BJ (cell line): Measurements from ENCODE around the gene NAGK. TPM values are rescaled to one million over a fixed set of nuclear protein-coding genes. Genes with fewer than 3 reads are reported as not detected.

Experiments
- CTCF ChIA-PET: fragments of 350-600 bp; formaldehyde crosslinking; extraction: SDS; loops from one replicate; lab custom pipeline; 2021; ENCODE audit warnings: antibody characterized with exemption, inconsistent platforms; lab: Yijun Ruan, JAX
- POLR2A ChIA-PET: fragments of 300-600 bp; sonication (Branson Sonifier 250); formaldehyde crosslinking; extraction: SDS; loops from one replicate; lab custom pipeline; 2021; ENCODE audit warnings: antibody characterized with exemption; lab: Charles Lee
- DNase-seq: peaks from one replicate; pipeline ENCODE4 v3.0.0-alpha.2; 2011; ENCODE audit warnings: low read depth
- H3K27me3 ChIP-seq: 2 replicates; pipeline ENCODE4 v1.6.0; 2011; ENCODE audit warnings: low read length; ENCODE audit not compliant: control insufficient read depth, insufficient read depth
- H3K36me3 ChIP-seq: 2 replicates; pipeline ENCODE4 v1.5.1; 2011; ENCODE audit warnings: low read length; ENCODE audit not compliant: control insufficient read depth, insufficient read depth
- H3K4me3 ChIP-seq: 2 replicates; pipeline ENCODE4 v1.5.1; 2011; ENCODE audit warnings: low read depth, mild to moderate bottlenecking, control low read depth, low read length
- polyA plus RNA-seq: library from polyadenylated mRNA; depleted of rRNA; stranded (reverse); fragments of >200 nt; gene quantifications from 2 replicates; pipeline ENCODE4 v1.2.3, GENCODE V29; 2011
- TF ChIP-seq, protein P1 (sequence below): IDR thresholded peaks from 2 replicates; pipeline ENCODE4 v1.5.1; 2011; ENCODE audit warnings: low read depth, mild to moderate bottlenecking, control low read depth, inconsistent platforms, low read length, moderate library complexity; ENCODE audit not compliant: insufficient read depth

NAGK gene
- polyA plus RNA-seq, 1 experiment = 118 TPM

DNA sequence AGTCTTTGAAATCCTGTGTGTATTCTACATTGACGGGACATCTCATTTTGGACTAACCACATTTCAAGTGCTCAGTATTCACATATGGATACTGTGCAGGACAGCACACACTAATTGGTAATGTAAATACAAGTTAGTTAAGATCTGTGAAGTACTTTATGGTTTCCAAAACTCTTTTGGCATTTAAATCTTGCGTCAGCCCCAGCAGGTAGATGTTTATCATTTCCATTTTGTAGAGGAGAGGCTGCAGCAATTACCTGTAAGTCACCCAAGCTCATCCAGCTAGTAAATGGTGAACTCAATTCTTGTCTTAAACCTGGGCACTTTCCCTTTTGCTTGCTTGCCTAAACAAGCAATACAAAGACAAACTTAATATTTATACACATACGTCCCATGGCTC is 1.6 kb upstream of the NAGK start:
- H3K36me3 ChIP-seq = no peaks in the 10 kb centered on the region; the same call in none of the 2 replicates
- no peak overlapping the region for H3K4me3 ChIP-seq
- H3K27me3 ChIP-seq = peaks cover 4% of the 10 kb centered on the region
- CTCF ChIA-PET = interaction anchor here (1.3 to 5.4 kb wide), 3 partner anchors 34 to 90 kb away, joined by 3 to 19 read pairs (median 8); no protein-coding TSS in a partner anchor
- TF ChIP-seq, protein P1, sequence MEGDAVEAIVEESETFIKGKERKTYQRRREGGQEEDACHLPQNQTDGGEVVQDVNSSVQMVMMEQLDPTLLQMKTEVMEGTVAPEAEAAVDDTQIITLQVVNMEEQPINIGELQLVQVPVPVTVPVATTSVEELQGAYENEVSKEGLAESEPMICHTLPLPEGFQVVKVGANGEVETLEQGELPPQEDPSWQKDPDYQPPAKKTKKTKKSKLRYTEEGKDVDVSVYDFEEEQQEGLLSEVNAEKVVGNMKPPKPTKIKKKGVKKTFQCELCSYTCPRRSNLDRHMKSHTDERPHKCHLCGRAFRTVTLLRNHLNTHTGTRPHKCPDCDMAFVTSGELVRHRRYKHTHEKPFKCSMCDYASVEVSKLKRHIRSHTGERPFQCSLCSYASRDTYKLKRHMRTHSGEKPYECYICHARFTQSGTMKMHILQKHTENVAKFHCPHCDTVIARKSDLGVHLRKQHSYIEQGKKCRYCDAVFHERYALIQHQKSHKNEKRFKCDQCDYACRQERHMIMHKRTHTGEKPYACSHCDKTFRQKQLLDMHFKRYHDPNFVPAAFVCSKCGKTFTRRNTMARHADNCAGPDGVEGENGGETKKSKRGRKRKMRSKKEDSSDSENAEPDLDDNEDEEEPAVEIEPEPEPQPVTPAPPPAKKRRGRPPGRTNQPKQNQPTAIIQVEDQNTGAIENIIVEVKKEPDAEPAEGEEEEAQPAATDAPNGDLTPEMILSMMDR = no peak
- no peak for DNase-seq
- POLR2A ChIA-PET = no interaction called here

DNA sequence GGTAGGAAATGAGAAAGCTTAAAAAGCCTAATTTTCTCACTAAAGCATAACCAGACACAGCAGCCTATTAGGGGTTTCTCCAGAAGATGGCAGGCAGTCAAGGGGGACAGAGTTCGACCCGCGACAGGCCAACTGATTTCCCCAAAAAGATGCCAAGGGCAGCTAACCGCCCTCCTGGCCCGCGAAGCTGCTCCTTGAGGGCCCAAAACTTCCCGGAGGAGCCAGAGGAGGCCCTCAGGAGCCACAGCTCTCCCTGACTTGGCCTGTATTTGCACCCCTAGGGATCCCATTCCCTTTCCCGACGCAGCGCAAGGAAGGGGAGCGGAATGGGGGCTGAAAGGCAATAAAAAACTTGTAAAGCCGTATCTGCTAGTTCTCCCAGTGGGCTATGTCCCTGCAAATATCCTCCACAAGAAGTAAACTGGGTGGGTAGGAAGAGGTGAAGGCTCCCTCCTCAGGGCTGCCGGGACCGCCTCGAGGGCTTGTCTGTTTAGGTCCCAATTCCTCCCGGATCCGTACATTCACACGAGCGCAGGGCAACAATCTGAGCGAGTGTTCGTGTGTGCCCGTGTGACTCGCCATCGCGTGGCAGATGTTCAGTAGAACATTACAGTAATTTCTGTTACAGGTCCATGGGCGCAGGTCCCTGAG is 756 bp upstream of the NAGK start:
- DNase-seq = no peak

DNA sequence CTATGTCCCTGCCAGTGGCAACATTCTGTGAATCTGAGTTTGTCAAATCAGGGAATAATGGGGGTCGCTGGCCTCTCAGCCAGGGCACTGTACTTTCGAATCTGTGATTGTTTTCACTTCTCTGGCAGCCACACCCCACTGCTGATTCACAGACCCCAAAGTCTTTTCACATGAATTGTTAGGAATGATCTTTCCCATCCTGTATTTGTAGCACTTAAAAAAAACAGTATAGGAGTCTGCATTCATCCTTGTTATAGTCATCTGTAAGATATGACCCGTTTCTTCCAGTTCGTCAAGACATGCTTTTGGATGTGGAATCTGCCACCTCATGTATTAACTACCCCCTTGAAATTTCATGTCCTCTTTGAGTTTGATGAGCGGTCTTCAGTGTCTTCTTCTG is 928 bp downstream of the NAGK start:
- TF ChIP-seq, protein P1 = no peak
- ChIA-PET CTCF (interaction anchor here (0.7 to 5.4 kb wide), 10 partner anchors 9 to 198 kb away, joined by 3 to 19 read pairs (median 6); no protein-coding TSS in a partner anchor), POLR2A (no interaction called here)
- no peak for DNase-seq
- H3K36me3 ChIP-seq = peaks cover 14% of the 10 kb centered on the region
- H3K4me3 ChIP-seq = peak overlapping the region; percentile 71
- H3K27me3 ChIP-seq = no peaks in the 10 kb centered on the region

More for the DNA sequence above, 756 bp upstream of the NAGK start:
- POLR2A ChIA-PET = interaction anchor here (0.6 kb wide), 1 partner anchor 66 kb away, joined by 5 read pairs; no protein-coding TSS in a partner anchor
- TF ChIP-seq, protein P1 = no peak; the same call in 1 of the 2 replicates
- Histone ChIP-seq H3K4me3 (peak overlapping the region; percentile 71), H3K36me3 (peaks cover 2% of the 10 kb centered on the region), H3K27me3 (peaks cover 4% of the 10 kb centered on the region; the same call in 1 of the 2 replicates)
- CTCF ChIA-PET = interaction anchor here (0.6 to 5.4 kb wide), 11 partner anchors 33 to 119 kb away, joined by 3 to 19 read pairs (median 4); partner anchors contain the start of gene MPHOSPH10

DNA sequence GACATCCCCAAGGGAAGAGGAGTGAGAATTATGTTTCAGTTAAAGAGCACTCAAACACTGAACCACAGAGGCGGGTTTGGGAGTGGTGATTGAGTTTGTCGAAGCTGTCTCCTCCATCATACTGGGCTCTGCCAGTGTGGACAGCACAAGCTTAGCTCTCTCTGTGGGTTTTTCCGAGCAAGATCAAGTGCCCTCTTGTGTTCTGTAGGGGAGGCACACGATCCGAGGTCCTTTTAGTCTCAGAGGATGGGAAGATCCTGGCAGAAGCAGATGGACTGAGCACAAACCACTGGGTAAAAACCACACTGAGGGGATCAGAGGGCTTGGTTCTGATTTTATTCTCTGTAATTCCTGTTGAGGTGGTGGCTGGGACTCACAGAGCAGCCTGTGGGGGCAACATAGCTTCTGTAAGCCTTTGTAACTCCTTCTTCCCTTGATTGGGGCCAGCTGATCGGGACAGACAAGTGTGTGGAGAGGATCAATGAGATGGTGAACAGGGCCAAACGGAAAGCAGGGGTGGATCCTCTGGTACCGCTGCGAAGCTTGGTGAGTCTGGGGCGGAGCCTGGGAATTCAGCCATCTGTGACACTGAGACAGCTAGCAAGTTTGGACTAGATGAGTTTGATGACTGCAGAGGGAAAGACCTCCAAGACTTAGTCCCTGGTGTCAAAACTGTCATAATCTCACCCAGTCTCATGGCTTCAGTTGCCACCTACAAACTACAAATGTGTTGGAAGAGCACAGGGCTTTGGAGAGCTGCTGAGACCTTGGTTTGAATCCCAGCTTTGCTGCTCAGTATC is 2.0 kb downstream of the NAGK start:
- DNase-seq = no peak
- TF ChIP-seq, protein P1 = peak; percentile 53
- CTCF ChIA-PET = interaction anchor here (0.7 to 5.4 kb wide), 11 partner anchors 10 to 199 kb away, joined by 3 to 19 read pairs (median 4); partner anchors contain the start of gene MCEE
- Histone ChIP-seq H3K4me3 (no peak overlapping the region), H3K36me3 (peaks cover 14% of the 10 kb centered on the region), H3K27me3 (no peaks in the 10 kb centered on the region)
- POLR2A ChIA-PET = no interaction called here
